ENCODE data around the gene ETNPPL.

GRCh38 chr4:108744307-108744706 lies 18.5 kb downstream of the ETNPPL start:
- TF ChIP-seq, protein P1, sequence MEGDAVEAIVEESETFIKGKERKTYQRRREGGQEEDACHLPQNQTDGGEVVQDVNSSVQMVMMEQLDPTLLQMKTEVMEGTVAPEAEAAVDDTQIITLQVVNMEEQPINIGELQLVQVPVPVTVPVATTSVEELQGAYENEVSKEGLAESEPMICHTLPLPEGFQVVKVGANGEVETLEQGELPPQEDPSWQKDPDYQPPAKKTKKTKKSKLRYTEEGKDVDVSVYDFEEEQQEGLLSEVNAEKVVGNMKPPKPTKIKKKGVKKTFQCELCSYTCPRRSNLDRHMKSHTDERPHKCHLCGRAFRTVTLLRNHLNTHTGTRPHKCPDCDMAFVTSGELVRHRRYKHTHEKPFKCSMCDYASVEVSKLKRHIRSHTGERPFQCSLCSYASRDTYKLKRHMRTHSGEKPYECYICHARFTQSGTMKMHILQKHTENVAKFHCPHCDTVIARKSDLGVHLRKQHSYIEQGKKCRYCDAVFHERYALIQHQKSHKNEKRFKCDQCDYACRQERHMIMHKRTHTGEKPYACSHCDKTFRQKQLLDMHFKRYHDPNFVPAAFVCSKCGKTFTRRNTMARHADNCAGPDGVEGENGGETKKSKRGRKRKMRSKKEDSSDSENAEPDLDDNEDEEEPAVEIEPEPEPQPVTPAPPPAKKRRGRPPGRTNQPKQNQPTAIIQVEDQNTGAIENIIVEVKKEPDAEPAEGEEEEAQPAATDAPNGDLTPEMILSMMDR (IDR thresholded peaks at IDR 0.05), result no peak
- no peak for TF ChIP-seq ZFX (IDR thresholded peaks at IDR 0.05; ENCODE audit: borderline replicate concordance)
